ENCODE results near the gene TXNDC8. TPM values are rescaled to one million over a fixed set of nuclear protein-coding genes. Genes with fewer than 3 reads are reported as not detected.

Gene TXNDC8
- total RNA-seq, 1 experiment from 2014 or later, result not detected

GRCh38 chr9:110323818-110324217 is 13.8 kb downstream of the TXNDC8 start:
- RAD21 ChIA-PET (ENCODE audit: low non-redundant PET in 1 of 2, low total read pairs in 2 of 2, uncharacterized antibody in 2 of 2, unreplicated experiment in 2 of 2), result no interaction called here

DNA sequence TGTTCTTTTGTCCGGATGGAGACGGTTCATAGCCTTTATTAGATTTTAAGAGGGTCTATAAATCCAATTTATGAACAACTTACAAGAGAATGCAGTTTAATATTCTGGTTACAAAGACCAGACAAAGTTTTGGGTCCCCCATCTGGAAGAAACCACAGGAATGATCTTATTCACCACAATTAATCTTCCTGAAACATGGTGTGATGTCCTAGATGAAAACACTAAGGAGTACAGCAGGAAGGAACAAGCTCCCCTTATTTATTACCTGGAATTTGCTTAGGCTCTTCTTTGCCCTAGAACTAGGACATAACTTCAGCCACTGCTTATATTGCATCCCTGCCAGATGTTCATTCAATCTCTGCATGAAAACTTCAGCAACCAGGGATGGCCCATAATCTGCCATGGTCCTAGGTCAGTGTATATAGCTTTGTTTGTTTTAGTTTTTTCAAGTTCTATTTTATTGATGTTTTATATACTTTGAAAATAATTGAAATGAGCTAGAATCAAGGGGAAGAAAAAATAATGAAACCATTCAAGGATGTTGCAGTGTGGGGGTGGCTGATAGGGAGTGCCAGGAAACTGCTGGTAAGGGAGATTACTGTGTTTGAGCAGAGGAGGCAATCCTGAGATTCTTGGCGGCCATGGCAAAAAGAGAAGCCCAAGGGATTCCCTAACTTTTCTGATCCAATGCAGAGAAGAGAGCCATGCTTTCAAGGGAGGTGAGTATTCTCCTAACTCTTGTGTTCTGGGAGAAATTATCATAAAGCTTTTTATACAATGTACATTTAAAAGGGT is 16.8 kb downstream of the TXNDC8 start:
- Histone ChIP-seq H3K36me3 (ENCODE audit: control insufficient read depth in 1 of 2, insufficient read depth in 2 of 2, low read length in 2 of 2) (no peaks in the 10 kb centered on the region), H2AFZ (ENCODE audit: low read depth, low read length, poor library complexity, severe bottlenecking) (no peak overlapping the region), H3K79me2 (ENCODE audit: insufficient read depth, low read length) (no peaks in the 10 kb centered on the region), H3K9me3 (ENCODE audit: control insufficient read depth in 1 of 2, insufficient read depth in 1 of 2, low read depth in 1 of 2, low read length in 2 of 2) (no peaks in the 10 kb centered on the region), H4K20me1 (ENCODE audit: insufficient read depth) (no peaks in the 10 kb centered on the region), H3K9ac (ENCODE audit: low read length) (no peak overlapping the region), H3K27me3 (ENCODE audit: insufficient read depth, low read length) (no peaks in the 10 kb centered on the region), H3K4me3 (replicated peaks in 1 of 2; ENCODE audit: low read depth in 1 of 2, low read length in 2 of 2) (no peak overlapping the region), H3K4me1 (ENCODE audit: control insufficient read depth in 1 of 2, insufficient read depth in 2 of 2, low read length in 2 of 2) (no peaks in the 10 kb centered on the region), H3K9me2 (ENCODE audit: insufficient read depth) (no peaks in the 10 kb centered on the region), H3K27ac (ENCODE audit: low read depth, low read length) (no peak overlapping the region), H3K4me2 (ENCODE audit: low read length) (no peak overlapping the region)
- no TSS peak for BruUV-seq (replicated peaks)
- TF ChIP-seq ZFX (IDR thresholded peaks at IDR 0.05) (no peak), SP1 (IDR thresholded peaks at IDR 0.05; ENCODE audit: low read depth) (no peak), FOSL1 (IDR thresholded peaks at IDR 0.05; ENCODE audit: low read depth) (no peak), CBX3 (IDR thresholded peaks at IDR 0.05; ENCODE audit: low read depth) (no peak), CEBPB (IDR thresholded peaks at IDR 0.05; ENCODE audit: low read depth) (no peak), YY1 (IDR thresholded peaks at IDR 0.05; ENCODE audit: extremely low read depth, insufficient replicate concordance, low read depth, low read length) (no peak), EGR1 (IDR thresholded peaks at IDR 0.05; ENCODE audit: low read depth) (no peak), EZH2phosphoT487 (IDR thresholded peaks at IDR 0.05; ENCODE audit: borderline replicate concordance) (no peak), SIN3A (IDR thresholded peaks at IDR 0.05; ENCODE audit: low read depth) (no peak), RAD21 (IDR thresholded peaks at IDR 0.05; ENCODE audit: low read depth) (no peak)
- TF ChIP-seq, protein P1, sequence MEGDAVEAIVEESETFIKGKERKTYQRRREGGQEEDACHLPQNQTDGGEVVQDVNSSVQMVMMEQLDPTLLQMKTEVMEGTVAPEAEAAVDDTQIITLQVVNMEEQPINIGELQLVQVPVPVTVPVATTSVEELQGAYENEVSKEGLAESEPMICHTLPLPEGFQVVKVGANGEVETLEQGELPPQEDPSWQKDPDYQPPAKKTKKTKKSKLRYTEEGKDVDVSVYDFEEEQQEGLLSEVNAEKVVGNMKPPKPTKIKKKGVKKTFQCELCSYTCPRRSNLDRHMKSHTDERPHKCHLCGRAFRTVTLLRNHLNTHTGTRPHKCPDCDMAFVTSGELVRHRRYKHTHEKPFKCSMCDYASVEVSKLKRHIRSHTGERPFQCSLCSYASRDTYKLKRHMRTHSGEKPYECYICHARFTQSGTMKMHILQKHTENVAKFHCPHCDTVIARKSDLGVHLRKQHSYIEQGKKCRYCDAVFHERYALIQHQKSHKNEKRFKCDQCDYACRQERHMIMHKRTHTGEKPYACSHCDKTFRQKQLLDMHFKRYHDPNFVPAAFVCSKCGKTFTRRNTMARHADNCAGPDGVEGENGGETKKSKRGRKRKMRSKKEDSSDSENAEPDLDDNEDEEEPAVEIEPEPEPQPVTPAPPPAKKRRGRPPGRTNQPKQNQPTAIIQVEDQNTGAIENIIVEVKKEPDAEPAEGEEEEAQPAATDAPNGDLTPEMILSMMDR (IDR thresholded peaks at IDR 0.05 in 2 of 3, conservative IDR thresholded peaks at IDR 0.05 in 1 of 3; ENCODE audit: borderline replicate concordance in 1 of 3, insufficient read depth in 1 of 3, low read depth in 2 of 3, low read length in 2 of 3), result no peak
- TF ChIP-seq, protein P2, sequence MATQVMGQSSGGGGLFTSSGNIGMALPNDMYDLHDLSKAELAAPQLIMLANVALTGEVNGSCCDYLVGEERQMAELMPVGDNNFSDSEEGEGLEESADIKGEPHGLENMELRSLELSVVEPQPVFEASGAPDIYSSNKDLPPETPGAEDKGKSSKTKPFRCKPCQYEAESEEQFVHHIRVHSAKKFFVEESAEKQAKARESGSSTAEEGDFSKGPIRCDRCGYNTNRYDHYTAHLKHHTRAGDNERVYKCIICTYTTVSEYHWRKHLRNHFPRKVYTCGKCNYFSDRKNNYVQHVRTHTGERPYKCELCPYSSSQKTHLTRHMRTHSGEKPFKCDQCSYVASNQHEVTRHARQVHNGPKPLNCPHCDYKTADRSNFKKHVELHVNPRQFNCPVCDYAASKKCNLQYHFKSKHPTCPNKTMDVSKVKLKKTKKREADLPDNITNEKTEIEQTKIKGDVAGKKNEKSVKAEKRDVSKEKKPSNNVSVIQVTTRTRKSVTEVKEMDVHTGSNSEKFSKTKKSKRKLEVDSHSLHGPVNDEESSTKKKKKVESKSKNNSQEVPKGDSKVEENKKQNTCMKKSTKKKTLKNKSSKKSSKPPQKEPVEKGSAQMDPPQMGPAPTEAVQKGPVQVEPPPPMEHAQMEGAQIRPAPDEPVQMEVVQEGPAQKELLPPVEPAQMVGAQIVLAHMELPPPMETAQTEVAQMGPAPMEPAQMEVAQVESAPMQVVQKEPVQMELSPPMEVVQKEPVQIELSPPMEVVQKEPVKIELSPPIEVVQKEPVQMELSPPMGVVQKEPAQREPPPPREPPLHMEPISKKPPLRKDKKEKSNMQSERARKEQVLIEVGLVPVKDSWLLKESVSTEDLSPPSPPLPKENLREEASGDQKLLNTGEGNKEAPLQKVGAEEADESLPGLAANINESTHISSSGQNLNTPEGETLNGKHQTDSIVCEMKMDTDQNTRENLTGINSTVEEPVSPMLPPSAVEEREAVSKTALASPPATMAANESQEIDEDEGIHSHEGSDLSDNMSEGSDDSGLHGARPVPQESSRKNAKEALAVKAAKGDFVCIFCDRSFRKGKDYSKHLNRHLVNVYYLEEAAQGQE (IDR thresholded peaks at IDR 0.05; ENCODE audit: low read depth), result no peak
- TF ChIP-seq, protein P3, sequence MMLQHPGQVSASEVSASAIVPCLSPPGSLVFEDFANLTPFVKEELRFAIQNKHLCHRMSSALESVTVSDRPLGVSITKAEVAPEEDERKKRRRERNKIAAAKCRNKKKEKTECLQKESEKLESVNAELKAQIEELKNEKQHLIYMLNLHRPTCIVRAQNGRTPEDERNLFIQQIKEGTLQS (IDR thresholded peaks at IDR 0.05), result no peak
- CTCF ChIA-PET, result no interaction called here
- intact Hi-C loops (cut with micrococcal nuclease), result no loop called here
- RAD21 ChIA-PET (ENCODE audit: low non-redundant PET in 1 of 2, low total read pairs in 2 of 2, uncharacterized antibody in 2 of 2, unreplicated experiment in 2 of 2), result no interaction called here
- no peak for ATAC-seq
- POLR2A ChIA-PET, result no interaction called here
- no peak for DNase-seq (ENCODE audit: low read depth, low spot score)

More at GRCh38 chr9:110323818-110324217, 13.8 kb downstream of the TXNDC8 start:
- no TSS peak for BruUV-seq (replicated peaks)
- TF ChIP-seq SP1 (IDR thresholded peaks at IDR 0.05; ENCODE audit: low read depth), result no peak
- TF ChIP-seq JUND (IDR thresholded peaks at IDR 0.05), result no peak
- TF ChIP-seq EZH2 (IDR thresholded peaks at IDR 0.05), result no peak
- TF ChIP-seq EGR1 (IDR thresholded peaks at IDR 0.05; ENCODE audit: low read depth), result no peak
- no peak for TF ChIP-seq EZH2phosphoT487 (IDR thresholded peaks at IDR 0.05; ENCODE audit: borderline replicate concordance)
- TF ChIP-seq ZNF274 (IDR thresholded peaks at IDR 0.05; ENCODE audit: low read depth, low read length), result no peak
- TF ChIP-seq FOSL1 (IDR thresholded peaks at IDR 0.05; ENCODE audit: low read depth), result no peak
- no peak for TF ChIP-seq SIN3A (IDR thresholded peaks at IDR 0.05; ENCODE audit: low read depth)
- intact Hi-C loops (cut with micrococcal nuclease), result no loop called here
- no peak overlapping the region for H2AFZ ChIP-seq (ENCODE audit: low read depth, low read length, poor library complexity, severe bottlenecking)
- no peak for DNase-seq (ENCODE audit: low read depth, low spot score)
- ATAC-seq, result no peak
- H3K9me2 ChIP-seq (ENCODE audit: insufficient read depth), result no peaks in the 10 kb centered on the region
- ChIA-PET CTCF (no interaction called here), POLR2A (no interaction called here)
- no peaks in the 10 kb centered on the region for H3K9me3 ChIP-seq (ENCODE audit: control insufficient read depth in 1 of 2, insufficient read depth in 1 of 2, low read depth in 1 of 2, low read length in 2 of 2)
- no peaks in the 10 kb centered on the region for H3K4me1 ChIP-seq (ENCODE audit: control insufficient read depth in 1 of 2, insufficient read depth in 2 of 2, low read length in 2 of 2)
- no peak overlapping the region for H3K4me2 ChIP-seq (ENCODE audit: low read length)
- H3K4me3 ChIP-seq (replicated peaks in 1 of 2; ENCODE audit: low read depth in 1 of 2, low read length in 2 of 2), result no peak overlapping the region
- H3K9ac ChIP-seq (ENCODE audit: low read length), result no peak overlapping the region
- no peak overlapping the region for H3K27ac ChIP-seq (ENCODE audit: low read depth, low read length)
- no peaks in the 10 kb centered on the region for H3K79me2 ChIP-seq (ENCODE audit: insufficient read depth, low read length)
- H3K27me3 ChIP-seq (ENCODE audit: insufficient read depth, low read length), result no peaks in the 10 kb centered on the region
- H3K36me3 ChIP-seq (ENCODE audit: control insufficient read depth in 1 of 2, insufficient read depth in 2 of 2, low read length in 2 of 2), result no peaks in the 10 kb centered on the region
- no peaks in the 10 kb centered on the region for H4K20me1 ChIP-seq (ENCODE audit: insufficient read depth)

Data from HCT116 (cell line).